ENCODE data around the gene PTAFR.

GRCh38 chr1:28154078-28154594 lies 22.4 kb downstream of the PTAFR start:
- TF ChIP-seq ASH2L (IDR thresholded peaks at IDR 0.05; ENCODE audit: low read length) (no peak), ZNF274 (IDR thresholded peaks at IDR 0.05; ENCODE audit: borderline replicate concordance, extremely low read depth, low read length) (no peak), RAD21 (IDR thresholded peaks at IDR 0.05 in 1 of 2, conservative IDR thresholded peaks at IDR 0.05 in 1 of 2; ENCODE audit: low read depth in 2 of 2, low read length in 2 of 2) (no peak)
